Rectal smooth muscle tissue (tissue), 1 donor: ENCODE measurements around the gene CCDC51.
"Not testable (repeated sequence)": the region's sequence is repeated elsewhere in the genome, so short reads cannot be mapped to it uniquely, and the experiment has no call there.

Experiments
- H3K27ac ChIP-seq: one replicate; pipeline ENCODE4 v1.7.0; 2013; ENCODE audit warnings: low read depth, low read length, inconsistent platforms
- H3K27me3 ChIP-seq: one replicate; pipeline ENCODE4 v1.7.0; 2013; ENCODE audit warnings: low read length; ENCODE audit not compliant: control insufficient read depth, insufficient read depth
- H3K36me3 ChIP-seq: one replicate; pipeline ENCODE4 v1.7.0; 2013; ENCODE audit warnings: low read length; ENCODE audit not compliant: control insufficient read depth, insufficient read depth
- H3K4me1 ChIP-seq: one replicate; pipeline ENCODE4 v1.7.0; 2013; ENCODE audit warnings: low read length; ENCODE audit not compliant: control insufficient read depth, insufficient read depth
- H3K4me3 ChIP-seq: one replicate; pipeline ENCODE4 v1.7.0; 2013; ENCODE audit warnings: low read length
- H3K9ac ChIP-seq: one replicate; pipeline ENCODE4 v1.7.0; 2013; ENCODE audit warnings: low read length

CCDC51 gene

DNA sequence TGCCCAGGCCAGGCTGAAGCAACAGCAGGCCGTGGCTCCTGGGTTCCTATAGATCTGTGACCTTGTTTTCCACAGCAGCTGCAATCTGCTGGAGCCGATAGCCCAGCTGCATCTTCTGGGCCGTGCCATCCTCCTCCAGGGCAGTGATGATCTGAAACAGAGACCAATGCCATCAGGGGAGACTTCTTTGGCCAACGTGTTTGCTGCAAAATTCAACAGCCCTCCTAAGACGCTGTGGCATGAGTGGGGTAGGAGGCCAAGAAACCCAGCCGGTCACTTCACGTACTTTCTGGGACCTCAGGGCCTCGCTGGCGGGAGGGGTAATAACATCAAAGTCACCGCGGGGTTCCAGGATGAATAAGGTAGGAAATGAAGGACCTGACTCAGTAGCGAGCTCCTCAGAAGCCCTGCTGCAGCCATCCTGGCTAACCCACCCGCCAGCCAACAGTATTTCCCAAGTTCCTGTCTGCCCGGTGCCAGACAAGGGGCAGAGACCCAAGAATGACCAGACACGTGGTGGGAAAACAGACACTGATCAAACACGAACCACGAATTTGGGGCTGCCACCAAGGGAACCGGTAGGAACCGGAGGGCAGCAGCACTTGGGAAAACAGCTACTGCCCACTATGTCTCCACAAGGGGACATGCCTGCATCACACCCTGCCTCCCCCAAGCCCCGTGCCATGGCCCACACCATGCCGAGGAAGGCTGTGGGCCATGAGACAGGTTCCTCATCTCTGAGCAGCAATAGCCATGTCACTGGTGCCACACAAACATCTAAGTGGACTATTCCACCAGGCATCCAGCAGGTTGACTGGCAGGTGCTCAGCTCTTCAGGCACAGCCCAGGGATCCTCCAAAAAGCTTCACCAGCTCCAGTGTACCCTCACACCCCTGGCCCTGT lies 35.2 kb downstream of the CCDC51 start:
- peaks cover 15% of the 10 kb centered on the region for H3K4me1 ChIP-seq
- no peak overlapping the region for H3K9ac ChIP-seq
- no peak overlapping the region for H3K27ac ChIP-seq
- H3K27me3 ChIP-seq = no peaks in the 10 kb centered on the region
- peaks cover 15% of the 10 kb centered on the region for H3K36me3 ChIP-seq
- no peak overlapping the region for H3K4me3 ChIP-seq

DNA sequence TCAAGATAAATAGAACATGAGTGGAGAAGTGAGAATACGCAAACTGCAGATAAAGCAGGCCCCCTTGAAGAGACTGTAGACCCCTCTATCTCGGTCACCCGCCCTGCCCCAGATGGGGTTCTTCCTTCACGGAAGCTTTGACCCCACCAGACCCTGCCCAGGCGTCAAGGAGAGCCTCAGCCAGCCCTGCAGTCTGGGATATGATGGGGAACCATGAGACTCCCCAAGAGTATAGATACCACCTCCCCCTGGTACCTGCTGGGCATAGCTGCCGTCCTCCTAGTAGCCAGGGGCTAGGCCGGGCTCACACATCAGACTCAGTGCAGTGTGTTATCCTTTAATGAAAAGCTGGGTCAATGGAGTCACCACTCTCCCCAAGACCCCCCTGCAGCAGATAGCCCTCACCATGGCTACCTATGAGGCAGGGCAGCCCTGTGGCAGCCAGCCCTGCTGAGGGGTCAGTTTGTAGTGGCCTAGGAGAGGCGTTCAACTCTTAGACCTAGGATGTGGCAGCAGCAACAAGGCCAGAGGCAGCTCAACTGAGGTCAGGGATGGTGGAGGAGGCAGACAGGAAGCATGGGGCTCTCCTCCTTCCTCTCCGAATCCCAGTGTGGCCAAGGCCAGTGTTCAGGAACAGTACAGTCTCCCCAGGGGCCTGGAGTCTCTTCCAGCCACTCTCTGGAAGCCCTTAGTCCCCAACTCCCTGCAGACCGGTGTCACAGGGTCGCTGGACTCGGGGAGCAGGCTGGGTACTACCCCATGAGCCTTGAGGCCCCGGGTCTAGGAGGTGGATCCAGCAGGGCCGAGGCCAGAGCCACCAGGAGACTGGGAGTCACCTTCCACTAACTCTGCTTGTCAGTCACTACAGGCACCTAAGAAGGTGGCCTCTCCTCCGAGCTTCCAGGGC lies 36.1 kb downstream of the CCDC51 start:
- H3K36me3 ChIP-seq = peaks cover 12% of the 10 kb centered on the region
- H3K4me1 ChIP-seq = peaks cover 15% of the 10 kb centered on the region
- H3K9ac ChIP-seq = no peak overlapping the region
- H3K27me3 ChIP-seq = no peaks in the 10 kb centered on the region
- peak overlapping the region; percentile 87 for H3K27ac ChIP-seq
- H3K4me3 ChIP-seq = no peak overlapping the region

DNA sequence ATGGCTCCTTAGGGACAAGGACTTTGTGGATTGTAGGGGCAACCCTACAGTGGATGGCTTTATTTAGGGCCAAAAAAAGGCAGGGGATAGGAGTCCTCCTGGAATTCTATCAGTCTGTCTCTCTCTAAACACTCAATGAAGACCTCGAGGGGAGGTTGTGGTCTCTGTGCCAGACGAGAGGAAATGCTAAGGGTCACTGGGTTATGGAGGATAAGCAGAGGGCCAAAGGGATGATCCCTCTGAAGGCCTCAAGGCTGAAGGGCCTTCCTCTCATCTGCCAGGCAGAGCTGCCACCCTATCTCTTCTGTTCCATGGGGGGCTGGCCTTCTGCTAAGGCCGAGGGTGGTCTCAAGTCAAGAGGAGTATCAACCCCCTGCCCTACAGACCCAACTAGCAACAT lies 37.0 kb downstream of the CCDC51 start:
- Histone ChIP-seq H3K27me3 (no peaks in the 10 kb centered on the region), H3K4me3 (peak overlapping the region; percentile 1), H3K36me3 (peaks cover 10% of the 10 kb centered on the region), H3K9ac (peak overlapping the region; percentile 6), H3K27ac (peak overlapping the region; percentile 87), H3K4me1 (peaks cover 15% of the 10 kb centered on the region)

DNA sequence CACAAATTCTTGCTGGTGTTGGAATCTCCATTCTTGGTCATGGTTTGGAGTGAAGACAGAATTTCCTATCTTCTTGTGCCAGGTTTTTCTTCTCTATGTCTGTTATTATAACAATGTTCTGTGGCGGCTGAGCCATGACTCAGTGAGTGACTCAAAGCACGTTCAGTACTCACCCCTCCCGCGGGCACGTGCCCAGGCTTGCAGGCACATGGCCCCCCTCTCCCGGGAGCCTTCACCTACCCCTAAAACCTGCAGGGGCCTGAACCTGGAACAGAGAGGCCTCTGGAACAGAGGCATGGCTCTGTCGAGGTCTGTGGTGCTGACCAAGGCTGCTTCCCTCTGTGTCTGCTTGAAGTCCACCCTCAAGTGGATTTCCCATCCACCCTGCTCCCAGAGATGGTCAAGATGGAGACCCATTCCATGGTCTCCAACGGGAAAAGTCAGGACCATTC lies 37.6 kb downstream of the CCDC51 start:
- peak overlapping the region; percentile 1 for H3K4me3 ChIP-seq
- H3K4me1 ChIP-seq = peaks cover 15% of the 10 kb centered on the region
- H3K36me3 ChIP-seq = peaks cover 10% of the 10 kb centered on the region
- no peak overlapping the region for H3K9ac ChIP-seq
- peak overlapping the region; percentile 87 for H3K27ac ChIP-seq
- no peaks in the 10 kb centered on the region for H3K27me3 ChIP-seq

DNA sequence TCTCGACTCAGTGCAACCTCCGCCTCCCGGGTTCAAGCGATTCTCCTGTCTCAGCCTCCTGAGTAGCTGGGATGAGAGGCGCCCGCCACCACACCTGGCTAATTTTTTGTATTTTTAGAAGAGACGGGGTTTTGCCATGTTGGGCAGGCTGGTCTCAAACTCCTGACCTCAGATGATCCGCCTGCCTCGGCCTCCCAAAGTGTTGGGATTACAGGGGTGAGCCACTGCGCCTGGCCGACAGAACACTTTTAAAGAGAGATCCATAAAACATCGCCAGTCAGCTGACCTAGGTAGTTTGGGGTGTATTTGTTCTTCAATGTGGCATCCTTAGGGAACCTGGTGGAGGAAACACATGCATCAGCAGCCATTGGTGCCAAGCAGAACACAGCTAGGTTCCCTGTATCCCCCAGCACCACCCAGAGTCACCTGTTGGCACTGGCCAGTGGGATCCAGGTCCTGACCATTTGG lies 38.5 kb downstream of the CCDC51 start:
- Histone ChIP-seq H3K36me3 (peaks cover 10% of the 10 kb centered on the region), H3K4me1 (peaks cover 15% of the 10 kb centered on the region), H3K27ac (peak overlapping the region; percentile 87)
- not testable (repeated sequence) for H3K27me3 ChIP-seq, H3K4me3 ChIP-seq, H3K9ac ChIP-seq

DNA sequence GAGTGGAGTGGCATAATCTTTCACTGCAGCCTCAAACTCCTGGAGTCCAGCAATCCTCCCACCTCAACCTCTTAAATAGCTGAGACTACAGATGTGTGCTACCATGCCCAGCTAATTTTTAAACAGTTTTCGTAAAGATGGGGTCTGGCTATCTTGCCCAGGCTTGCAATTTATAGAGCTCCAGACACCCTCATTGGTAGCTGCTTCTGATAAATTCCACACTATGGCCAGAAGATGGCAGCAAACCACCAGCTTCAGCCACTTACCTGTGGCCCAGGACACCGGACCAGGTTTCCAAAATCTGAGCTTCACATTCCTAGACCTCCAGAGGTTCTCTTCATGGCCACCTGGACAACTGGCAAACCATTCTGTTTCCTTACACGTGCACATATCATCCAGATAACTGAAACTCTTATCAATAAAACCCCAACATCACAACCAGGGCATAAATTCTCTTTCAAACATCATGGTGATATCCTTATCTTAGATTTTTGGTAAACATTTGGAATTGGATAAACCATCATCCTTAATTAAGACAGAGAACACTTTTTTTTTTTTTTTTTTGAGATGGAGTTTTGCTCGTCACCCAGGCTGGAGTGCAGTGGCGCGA lies 39.0 kb downstream of the CCDC51 start:
- Histone ChIP-seq H3K4me1 (peaks cover 15% of the 10 kb centered on the region), H3K4me3 (no peak overlapping the region), H3K27ac (peak overlapping the region; percentile 87), H3K9ac (no peak overlapping the region), H3K36me3 (peaks cover 8% of the 10 kb centered on the region), H3K27me3 (no peaks in the 10 kb centered on the region)

DNA sequence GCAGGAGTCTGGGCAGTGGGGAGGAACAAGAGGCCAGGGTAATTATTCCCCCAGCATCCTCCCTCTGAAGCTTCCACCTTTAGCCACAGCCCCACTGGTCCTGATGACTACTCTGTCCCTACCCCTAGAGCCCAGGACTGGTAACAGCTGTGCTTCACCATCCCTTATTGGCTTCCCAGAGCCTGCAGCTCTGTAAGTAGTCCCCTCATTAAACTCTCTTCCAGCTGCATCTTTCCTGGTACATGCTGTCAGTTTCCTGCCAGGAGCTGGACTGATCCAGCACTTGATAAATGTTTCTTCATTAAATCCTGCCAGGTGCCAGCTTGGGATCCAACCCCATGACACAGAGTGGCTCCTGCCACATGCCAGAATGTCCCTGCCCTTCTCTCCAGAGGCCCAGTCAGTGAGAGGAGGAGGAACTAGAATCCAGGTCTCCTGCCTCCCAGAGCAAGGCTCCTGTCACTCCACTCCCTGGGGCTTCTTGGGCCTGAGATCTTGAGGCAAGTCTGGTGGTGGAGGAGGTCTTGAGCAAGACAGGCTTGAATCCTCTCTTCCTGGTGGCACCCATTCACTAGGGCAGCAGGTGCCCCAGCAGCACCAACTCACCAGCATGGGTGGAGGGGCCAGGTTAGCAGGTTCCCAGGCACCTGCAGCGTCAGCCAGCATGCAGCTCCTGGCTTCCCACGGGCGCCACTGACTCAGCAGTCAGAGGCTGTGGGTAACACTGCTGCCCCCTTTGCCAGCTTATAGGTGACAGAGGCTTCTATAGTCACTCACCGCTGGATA lies 40.3 kb downstream of the CCDC51 start:
- H3K27me3 ChIP-seq = no peaks in the 10 kb centered on the region
- H3K27ac ChIP-seq = no peak overlapping the region
- no peak overlapping the region for H3K4me3 ChIP-seq
- H3K9ac ChIP-seq = no peak overlapping the region
- H3K4me1 ChIP-seq = peaks cover 15% of the 10 kb centered on the region
- H3K36me3 ChIP-seq = peaks cover 4% of the 10 kb centered on the region

DNA sequence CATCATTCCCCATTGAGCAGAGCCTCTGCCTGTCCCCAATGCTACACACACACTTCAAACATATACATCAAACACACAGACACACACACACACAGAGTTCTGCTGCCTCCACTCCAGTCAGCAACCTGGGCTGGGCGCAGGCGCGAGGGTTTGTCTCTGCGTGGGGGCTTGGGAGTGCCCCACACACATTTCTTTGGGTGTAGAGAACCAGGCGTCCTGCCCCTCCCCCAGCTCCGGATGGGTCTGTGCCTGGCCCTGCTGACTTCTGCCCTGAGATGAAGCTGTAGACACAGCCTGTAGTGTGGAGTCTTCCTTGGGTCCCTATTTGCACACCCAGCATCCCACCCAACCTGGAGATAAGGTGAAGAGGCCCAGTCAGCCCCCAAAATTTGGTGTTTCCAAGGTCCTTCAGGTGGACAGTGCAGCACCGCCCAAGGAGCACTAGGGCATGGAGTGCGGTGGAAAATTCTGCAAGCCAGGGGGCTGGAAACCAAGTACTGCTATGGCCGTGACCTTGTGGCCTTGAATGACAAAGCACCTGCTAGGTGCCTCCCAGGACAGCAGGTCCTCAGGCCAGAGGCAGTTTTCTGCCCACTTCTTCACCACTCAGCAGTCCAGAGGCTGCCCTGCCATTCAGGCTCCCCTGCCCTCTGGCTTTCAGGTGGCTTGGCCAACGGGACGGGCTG lies 41.1 kb downstream of the CCDC51 start:
- peaks cover 15% of the 10 kb centered on the region for H3K4me1 ChIP-seq
- H3K4me3 ChIP-seq = no peak overlapping the region
- H3K36me3 ChIP-seq = peaks cover 2% of the 10 kb centered on the region
- no peaks in the 10 kb centered on the region for H3K27me3 ChIP-seq
- no peak overlapping the region for H3K9ac ChIP-seq
- no peak overlapping the region for H3K27ac ChIP-seq

DNA sequence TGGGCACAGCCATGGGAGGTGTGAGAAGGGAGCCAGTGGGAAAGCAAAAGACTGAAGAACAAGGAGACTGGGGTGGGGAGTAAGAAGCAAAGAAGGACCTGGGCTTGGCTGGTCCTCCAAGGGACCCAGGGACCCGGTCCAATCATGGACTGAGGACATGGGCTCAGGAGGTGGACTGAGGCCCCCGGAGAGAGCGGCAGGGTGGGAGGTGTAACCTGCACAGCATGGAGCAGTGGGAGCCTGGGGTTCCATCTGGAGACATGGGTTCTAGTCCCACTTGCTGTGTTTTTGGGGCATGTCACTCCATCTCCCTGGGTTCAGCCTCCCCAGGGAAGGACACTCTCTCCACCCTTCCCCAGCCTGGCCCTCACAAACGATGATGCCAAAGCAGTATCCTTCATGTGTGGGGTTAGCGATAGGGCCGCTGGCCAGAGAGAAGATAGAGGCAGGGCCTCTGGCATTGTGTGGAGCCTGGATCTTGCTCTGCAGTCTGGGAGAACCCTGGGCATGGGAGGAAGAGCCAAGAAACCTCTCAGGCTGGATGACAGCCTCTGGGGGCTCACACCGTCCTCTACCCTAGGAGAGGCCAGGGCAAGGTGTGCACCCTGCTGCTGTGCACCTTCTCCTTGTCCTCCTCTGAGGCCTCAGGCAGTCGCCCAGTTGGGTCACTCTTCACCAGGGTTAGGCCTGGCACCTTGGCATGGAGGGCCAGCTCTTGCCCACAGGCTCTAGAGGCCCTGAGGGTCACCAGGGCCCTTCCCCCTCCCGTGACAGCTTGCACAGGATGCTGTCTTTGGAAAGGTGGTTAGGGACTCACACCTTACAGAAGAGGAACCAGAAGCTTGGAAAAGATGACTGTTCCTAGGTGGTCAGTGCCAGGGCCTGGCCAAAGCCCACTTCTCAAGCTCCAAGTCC lies 41.9 kb downstream of the CCDC51 start:
- no peak overlapping the region for H3K4me3 ChIP-seq
- H3K36me3 ChIP-seq = no peaks in the 10 kb centered on the region
- no peak overlapping the region for H3K9ac ChIP-seq
- no peaks in the 10 kb centered on the region for H3K27me3 ChIP-seq
- peaks cover 15% of the 10 kb centered on the region for H3K4me1 ChIP-seq
- no peak overlapping the region for H3K27ac ChIP-seq

DNA sequence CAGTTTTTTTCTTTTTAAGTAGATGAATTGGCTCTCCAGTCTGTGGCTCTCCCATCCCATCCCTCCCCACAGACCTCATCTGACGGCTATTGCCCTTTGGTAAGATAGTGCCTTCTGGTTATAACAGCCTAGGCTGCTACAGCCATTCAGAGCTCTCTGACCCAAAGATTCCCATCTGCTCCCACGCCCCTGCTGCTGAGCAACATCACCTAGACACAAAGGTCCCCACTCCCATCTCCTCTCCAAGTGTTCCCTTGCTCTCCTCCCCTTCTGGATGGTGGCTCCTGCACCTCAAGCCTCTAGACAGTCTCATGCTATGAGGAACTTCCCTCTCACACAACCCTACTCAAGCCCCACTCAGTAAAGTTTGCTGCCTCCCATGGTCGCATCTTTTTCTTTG lies 44.2 kb downstream of the CCDC51 start:
- Histone ChIP-seq H3K9ac (no peak overlapping the region), H3K36me3 (no peaks in the 10 kb centered on the region), H3K4me1 (no peaks in the 10 kb centered on the region), H3K27me3 (no peaks in the 10 kb centered on the region), H3K27ac (no peak overlapping the region), H3K4me3 (no peak overlapping the region)
